ENCODE measurements around the gene ARHGEF12. TPM values are rescaled to one million over a fixed set of nuclear protein-coding genes. Genes with fewer than 3 reads are reported as not detected.

The ARHGEF12 gene
- total RNA-seq, 1 donor: 10.5 TPM

GRCh38 chr11:120512739-120513435, 176.7 kb downstream of the ARHGEF12 start:
- peak in 1 of 3 donors; percentile 18 for DNase-seq (ENCODE audit: low read depth in 2 of 3, low spot score in 2 of 3)

GRCh38 chr11:120513436-120514315, 177.5 kb downstream of the ARHGEF12 start:
- DNase-seq (ENCODE audit: low read depth in 2 of 3, low spot score in 2 of 3): no peak

DNA sequence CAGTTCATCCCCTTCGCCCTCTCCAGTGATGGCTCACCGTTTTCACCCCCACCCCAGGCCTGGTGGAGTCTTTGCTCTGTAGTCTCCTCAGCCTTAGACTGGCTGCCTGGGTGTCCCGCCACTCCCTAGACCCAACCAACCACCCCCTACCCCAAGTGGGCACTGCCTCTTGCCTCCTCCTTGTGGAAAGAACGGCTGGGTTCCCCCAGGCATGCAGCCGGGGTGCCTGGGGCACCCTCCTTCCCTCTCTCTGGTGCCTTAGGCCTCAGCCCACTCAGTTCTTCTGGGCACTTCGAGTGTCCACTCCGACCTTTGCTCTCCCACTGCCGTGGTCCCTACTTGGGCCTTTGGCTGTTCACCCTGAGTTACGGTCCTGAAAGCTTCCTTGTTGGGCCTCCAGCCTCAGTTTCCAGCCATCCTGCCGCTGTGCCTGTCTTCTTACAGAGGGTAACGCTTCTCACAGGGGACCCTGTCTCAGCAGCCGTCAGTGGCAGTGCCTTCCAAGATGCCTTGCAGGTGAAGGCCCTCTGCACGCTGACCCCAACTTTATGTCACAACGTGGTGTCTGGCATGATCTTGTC, 178.4 kb downstream of the ARHGEF12 start:
- no peak for DNase-seq (ENCODE audit: low read depth in 2 of 3, low spot score in 2 of 3)

DNA sequence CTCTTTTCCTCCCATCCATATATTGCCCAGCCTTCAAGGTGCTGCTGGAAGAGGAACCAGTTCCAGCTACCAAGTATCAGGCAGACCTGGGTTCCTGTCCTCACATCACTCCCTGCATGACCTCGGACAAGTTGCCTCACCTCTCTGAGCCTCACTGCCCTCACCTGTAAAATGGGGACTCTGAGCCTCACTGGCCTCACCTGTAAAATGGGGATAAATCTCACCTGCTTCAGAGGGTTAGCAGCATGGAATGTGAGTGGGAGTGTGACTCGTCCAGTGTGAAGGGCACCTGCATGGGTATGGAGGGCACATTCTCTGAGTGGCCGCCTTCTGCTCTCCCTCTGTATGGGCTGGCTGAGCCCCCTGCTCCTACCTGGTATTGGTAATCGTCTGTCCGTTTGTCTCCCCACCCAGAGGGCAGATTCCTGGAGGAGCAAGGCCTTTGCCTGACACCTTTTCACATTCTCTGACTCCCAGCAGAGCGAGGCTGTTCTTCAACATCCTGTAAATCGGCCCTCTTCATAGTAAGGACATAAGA, 179.0 kb downstream of the ARHGEF12 start:
- DNase-seq (ENCODE audit: low read depth in 2 of 3, low spot score in 2 of 3): no peak

DNA sequence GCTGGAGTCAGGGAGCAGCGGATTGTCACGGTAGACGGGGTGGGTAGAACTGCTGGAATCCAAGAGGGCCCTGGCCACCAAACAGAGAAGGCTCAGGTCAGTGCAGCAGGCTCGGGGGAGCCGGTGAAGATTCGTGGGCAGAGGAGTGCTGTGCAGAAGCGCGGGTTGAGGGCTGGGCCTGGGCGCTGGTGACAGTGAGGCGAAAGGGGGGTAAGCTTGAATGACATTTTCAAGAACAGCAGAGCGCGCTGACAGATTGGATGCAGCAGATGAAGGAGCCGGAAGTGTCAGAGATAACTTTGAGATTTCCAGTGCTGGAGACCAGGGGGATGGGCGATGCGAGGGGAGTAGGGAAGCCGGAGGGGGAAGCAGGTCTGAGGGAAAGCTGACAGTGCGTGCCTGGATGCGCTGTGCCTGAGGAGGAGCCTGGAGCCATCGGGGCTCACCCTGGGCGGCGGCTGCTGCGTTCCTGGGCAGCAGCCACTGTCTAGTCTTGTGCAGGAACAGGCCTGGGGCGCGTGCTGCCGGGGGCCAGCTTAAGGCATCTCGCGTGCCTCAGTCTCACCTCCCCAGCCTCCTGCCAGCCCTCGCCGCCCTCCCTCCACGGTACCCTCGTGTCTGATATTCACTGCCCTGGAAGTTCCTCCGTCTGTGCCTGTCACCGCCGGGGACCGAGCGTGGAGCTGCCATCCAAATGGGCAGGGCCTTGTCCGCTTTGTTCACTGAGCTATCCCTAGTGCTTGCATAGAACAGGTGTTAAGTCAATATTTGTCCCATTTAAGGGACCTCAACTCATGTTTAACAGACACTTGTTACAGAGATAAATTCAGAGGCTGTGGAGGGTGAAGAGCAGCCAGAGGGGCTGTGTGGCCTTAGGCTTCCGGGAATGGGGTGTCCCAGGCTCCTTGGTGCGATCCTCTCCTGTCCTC, 180.5 kb downstream of the ARHGEF12 start:
- DNase-seq (ENCODE audit: low read depth in 2 of 3, low spot score in 2 of 3): no peak

GRCh38 chr11:120517390-120517761, 181.2 kb downstream of the ARHGEF12 start:
- no peak for DNase-seq (ENCODE audit: low read depth in 2 of 3, low spot score in 2 of 3)

DNA sequence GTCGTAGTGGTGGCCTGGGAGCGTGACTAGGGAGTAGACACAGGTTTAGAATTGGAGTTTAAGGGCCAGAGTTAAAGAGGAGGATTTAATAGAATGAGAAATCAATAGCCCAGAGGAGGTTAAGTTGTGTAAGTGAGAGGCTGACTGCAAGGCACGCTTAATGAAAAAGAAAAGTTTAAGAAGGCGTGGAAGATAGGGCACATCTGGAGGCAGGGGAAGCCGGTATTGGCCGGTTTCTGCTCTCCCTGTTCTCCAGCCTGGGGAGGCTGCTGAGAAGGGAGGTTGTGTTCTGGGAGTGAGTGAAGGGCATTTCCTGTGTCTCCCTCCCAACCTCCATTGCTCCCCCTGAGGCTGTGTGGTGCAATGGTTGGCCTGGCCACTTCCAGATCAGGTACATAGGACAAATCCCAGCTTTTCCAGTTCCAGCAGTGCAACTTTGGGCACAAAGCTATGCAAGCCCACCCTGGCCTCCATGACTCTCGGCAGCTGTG, 181.6 kb downstream of the ARHGEF12 start:
- DNase-seq (ENCODE audit: low read depth in 2 of 3, low spot score in 2 of 3): no peak

- no peak for DNase-seq (ENCODE audit: low read depth in 2 of 3, low spot score in 2 of 3)
Observed at GRCh38 chr11:120518356-120518755, 182.1 kb downstream of the ARHGEF12 start.

DNA sequence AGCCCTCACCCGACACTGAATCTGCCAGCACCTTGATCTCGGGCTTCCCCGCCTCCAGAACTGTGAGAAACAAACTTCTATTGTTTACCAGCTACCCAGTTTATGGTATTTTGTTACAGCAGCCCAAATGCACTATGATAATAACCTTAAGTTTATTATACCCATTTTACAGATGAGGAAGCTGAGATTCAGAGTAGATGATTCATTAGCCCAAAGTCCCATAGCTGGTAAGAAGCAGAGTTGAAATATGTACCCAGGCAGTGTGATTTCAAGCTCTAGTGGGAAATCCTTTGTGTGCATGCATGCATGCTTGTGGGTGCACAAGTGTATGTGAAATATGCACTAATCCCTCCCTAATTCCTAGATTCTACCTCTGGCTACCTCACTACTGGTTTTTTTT, 183.3 kb downstream of the ARHGEF12 start:
- DNase-seq (ENCODE audit: low read depth in 2 of 3, low spot score in 2 of 3): no peak

DNA sequence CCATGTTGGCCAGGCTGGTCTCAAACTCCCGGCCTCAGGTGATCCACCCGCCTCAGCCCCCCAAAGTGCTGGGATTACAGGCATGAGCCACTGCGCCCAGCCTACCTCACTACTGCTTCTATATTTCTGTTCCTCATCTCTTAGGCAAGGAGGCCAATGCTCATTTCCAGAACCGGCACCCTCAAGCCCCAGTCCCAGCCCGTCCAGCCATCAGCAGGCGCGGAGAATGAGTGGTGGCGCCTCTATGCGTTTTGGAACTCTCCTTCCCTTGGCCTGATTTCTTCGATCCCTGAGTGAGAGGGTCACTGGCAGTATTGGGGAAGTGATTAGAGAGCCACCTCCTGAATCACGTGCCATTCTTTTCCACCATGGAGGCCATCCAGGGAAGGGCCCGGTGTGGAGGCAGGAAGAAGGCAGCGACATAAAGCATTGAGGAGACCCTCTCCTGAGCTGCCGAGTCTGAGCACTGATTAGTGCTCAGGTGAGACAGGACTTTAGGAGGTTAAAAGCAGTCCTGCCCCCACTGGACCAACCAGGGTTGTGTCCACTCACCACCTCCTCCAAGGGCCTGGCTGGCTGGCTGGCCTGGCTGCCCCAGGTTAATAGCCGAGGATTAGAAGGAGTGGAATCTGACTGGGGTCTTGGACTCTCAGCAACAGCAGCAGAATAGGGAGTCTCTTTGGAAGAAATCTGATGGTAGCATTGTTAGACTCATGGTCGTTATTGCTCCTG, 184.0 kb downstream of the ARHGEF12 start:
- DNase-seq (ENCODE audit: low read depth in 2 of 3, low spot score in 2 of 3): no peak

- no peak for DNase-seq (ENCODE audit: low read depth in 2 of 3, low spot score in 2 of 3)
Observed at GRCh38 chr11:120521176-120521575, 185.0 kb downstream of the ARHGEF12 start.

DNA sequence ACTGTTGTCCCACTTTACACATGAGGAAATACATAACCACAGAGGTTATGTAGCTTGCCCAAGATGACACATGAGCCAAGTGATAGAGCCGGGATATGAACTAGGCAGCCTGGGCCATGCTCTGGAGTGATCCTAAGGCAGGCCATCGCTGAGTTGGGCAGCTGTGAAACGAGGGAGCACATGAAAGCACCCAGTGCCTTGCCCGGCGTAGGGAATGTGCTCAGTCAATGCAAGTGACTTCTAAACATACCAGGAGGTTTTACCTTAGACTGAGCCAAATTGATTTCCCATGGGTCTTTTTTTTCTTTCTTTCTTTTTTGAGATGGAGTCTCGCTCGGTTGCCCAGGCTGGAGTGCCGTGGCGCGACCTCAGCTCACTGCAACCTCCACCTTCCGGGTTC, 185.8 kb downstream of the ARHGEF12 start:
- DNase-seq (ENCODE audit: low read depth in 2 of 3, low spot score in 2 of 3): no peak

DNA sequence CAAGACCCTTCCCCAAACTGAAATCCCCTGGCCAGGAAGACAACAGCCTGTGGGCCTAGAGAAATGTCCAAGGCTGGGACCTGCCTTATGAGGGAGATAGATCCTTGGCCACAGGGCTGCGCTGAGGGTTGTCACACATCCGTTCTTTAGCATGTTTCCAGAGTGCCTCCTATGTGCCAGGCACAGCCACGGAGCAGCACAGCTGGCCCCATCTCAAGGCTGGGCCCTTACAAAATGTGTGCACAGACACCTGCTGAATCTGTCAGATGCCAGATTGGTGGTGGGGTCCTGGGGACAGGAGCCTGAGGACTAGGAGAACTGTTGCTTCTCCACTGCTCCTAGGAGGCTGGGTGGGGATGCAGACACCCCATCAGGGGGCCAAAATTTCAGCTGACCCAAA, 186.5 kb downstream of the ARHGEF12 start:
- DNase-seq (ENCODE audit: low read depth in 2 of 3, low spot score in 2 of 3): no peak

- no peak for DNase-seq (ENCODE audit: low read depth in 2 of 3, low spot score in 2 of 3)
Observed at GRCh38 chr11:120523196-120523595, 187.0 kb downstream of the ARHGEF12 start.

DNA sequence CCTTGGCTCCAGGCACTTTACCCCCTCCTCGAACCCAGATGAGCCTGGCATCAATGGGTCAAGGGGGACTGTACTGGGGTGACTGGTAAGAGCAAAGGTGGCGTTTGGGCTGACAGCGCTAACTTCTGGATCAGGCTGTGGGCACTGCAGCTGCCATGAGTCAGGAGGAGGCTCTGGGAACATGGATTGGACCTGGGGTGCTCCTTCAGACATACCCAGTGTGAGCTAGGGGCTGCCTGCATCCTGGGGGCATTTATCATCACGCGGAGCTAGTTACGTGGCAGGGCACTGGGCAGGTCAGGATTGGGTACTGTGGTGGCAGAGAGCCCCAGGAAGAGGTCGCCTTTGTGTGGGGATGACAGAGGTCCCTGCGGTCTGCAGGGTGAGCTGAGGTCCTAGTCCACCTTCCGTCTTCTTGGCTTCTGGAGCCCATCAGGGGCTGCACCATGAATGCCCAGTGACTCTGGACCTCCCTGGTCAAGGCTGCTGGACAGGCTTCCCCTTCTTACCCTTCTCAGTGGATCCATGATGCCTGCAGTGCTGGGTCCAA, 188.4 kb downstream of the ARHGEF12 start:
- no peak for DNase-seq (ENCODE audit: low read depth in 2 of 3, low spot score in 2 of 3)

DNA sequence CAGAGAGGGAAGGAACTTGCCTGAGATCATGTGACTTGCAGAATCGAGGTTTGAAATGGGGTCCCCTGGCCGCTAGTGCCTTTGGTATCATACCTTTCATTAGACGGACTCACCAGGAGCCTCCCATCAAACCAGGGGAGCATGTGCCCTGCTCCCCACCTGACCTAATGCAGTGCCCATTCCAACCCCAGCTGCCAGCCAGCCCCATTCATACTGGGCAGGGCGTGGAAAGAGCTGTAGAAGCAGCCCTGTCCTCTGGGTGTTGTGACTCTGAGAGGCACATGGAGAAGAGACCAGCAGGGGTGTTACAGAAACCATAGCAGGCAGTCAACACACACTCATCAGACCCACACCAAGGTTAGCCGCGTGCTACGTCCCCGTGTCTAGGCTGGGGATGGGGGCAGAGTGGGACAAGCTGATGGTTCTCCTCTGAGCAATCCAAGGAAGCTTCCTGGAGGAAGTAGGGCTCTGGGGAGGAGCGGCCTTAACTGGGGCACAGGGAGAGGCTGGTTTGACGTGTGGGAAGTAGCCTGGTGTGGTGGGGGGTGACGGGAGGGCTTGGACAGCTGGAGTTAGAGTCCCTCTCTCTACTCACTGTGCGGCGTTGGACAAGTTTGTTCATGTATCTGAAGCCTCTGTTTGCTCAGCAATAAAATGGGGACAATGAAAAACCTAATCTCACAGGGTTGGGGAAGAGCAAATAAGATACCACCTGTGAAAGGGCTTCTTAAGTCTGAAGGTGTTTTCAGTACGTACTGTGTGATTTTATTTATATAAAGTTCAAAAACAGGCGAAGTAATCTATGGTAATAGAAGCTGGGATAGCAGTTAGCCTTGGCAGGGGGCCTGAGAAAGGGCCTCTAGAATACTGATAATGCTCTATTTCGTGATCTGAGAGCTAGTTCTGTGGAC, 189.3 kb downstream of the ARHGEF12 start:
- DNase-seq (ENCODE audit: low read depth in 2 of 3, low spot score in 2 of 3): no peak

- no peak for DNase-seq (ENCODE audit: low read depth in 2 of 3, low spot score in 2 of 3)
Observed at GRCh38 chr11:120526241-120526640, 190.0 kb downstream of the ARHGEF12 start.

DNA sequence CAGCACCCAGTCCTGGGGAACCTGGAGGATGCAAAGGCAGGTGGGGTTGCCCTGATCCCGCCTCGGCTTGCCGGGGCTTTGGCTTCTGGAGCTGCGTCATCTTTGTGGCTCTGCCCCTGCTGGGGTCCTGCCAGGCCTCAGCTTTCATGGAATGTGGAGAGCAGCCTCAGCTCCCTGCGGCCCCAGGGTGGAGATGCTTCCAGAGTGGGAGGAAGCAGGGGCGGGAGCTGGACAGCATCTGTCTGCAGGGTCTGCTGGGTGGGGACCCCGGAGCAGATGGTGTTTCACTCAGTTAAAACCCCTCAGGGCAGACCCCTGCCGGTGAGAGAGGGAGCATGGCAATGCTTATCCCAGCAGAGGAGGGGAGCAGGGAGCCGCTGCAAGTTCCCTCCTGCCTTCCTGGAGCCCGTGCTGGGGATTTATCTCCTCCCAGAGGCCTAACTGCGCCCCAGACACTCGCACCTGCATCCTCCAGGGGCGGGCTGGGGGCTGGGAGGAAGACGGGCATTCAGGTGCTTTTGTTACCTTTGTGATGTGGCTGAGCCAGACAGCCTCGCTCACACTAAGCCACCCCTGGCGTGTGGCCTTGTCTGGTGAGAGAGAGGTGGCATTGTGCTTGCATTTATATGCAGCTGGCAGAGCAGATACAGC, 191.0 kb downstream of the ARHGEF12 start:
- DNase-seq (ENCODE audit: low read depth in 2 of 3, low spot score in 2 of 3): no peak

Measured in hematopoietic multipotent progenitor cell (in vitro differentiated cells).